Erythroblast (primary cell): ENCODE data around the gene POLN.

Source experiments
- GATA1 ChIP-seq: IDR thresholded peaks from 2 replicates; pipeline ENCODE4 v1.6.1; 2011; ENCODE audit warnings: low read depth, mild to moderate bottlenecking, control low read depth, low read length, moderate library complexity
- POLR2A ChIP-seq: IDR thresholded peaks from 2 replicates; pipeline ENCODE4 v1.6.1; 2011; ENCODE audit warnings: mild to moderate bottlenecking, low read length

DNA sequence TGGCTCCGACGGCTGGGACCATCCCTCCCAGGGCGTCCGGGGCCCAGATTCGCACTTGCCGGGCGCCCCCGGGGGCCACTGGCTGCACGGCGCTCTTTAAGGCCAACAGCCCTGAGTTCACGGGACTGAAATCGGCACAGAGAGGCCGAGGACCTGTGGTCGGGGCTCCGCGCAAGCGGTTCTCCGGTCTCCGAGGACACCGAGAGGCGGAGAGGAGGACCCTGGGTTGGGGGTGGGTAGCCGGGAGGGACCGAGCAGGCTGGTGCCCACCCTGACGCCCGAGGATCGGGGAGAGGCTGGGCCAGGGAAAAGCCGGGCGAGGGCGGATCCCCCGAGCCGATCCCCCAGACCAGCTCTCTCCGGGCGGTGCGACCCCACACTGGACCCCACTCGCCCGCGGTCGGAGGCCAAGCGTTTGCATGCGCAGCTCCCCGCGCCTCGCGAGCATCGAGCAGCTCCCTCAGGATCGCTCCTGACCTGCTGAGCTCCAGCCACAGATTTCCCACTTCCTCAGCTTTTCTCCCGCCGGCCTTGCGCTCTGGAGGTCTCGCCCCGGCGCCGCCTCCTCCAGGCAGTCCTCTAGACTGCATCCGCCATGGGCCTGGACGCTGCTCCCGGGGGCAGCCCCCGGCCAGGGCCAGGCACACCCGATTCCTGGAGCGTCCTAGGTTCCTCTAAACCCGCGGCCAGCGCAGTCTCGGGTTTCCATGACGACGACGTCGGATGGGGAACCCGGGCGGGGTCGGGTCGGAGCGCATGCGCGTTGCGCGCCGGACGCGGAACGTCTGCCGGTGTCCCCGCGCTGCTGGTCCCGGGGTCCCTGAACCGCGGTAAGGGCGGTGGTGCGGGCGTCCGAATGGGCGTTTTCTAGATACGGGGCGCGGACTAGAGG lies 200.4 kb downstream of the POLN start:
- TF ChIP-seq POLR2A (no peak), GATA1 (no peak)
